Lower lobe of right lung (tissue), 2 donors: Measurements from ENCODE around the gene UBAP2. TPM values are rescaled to one million over a fixed set of nuclear protein-coding genes. Genes with fewer than 3 reads are reported as not detected.
"Not testable (repeated sequence)": the region's sequence is repeated elsewhere in the genome, so short reads cannot be mapped to it uniquely, and the experiment has no call there.

ENCODE experiments used
- ATAC-seq, 2 donors: fragments of 200-7000 bp; cut with Tn5 transposase; one replicate each; pipeline ENCODE4 v1.9.1; 2020 to 2022; ENCODE audit warnings: mild to moderate bottlenecking in 2 of 2, moderate library complexity in 2 of 2
- DNase-seq: peaks from one replicate; pipeline ENCODE4 v3.0.0-alpha.2; 2020
- H3K27ac ChIP-seq: fragments of 200-600 bp; one replicate; pipeline ENCODE4 v1.8.0; 2022
- H3K27me3 ChIP-seq: fragments of 200-600 bp; one replicate; pipeline ENCODE4 v1.8.0; 2022; ENCODE audit warnings: low read depth
- H3K36me3 ChIP-seq: fragments of 200-600 bp; one replicate; pipeline ENCODE4 v1.8.0; 2022; ENCODE audit warnings: mild to moderate bottlenecking
- H3K4me1 ChIP-seq: fragments of 200-600 bp; one replicate; pipeline ENCODE4 v1.8.0; 2022
- H3K4me3 ChIP-seq: fragments of 200-600 bp; one replicate; pipeline ENCODE4 v1.8.0; 2022; ENCODE audit warnings: mild to moderate bottlenecking
- H3K9me3 ChIP-seq: fragments of 200-600 bp; one replicate; pipeline ENCODE4 v1.8.0; 2022
- CTCF ChIP-seq: fragments of 200-600 bp; IDR thresholded peaks from one replicate; pipeline ENCODE4 v1.8.0; 2022; ENCODE audit warnings: antibody characterized with exemption, mild to moderate bottlenecking
- intact Hi-C: fragments of 100-400 bp; cut with DNase I; formaldehyde crosslinking; loops from one replicate; pipeline ENCODE4 v1.11.0; 2022
- total RNA-seq: library from RNA; stranded (reverse); fragmentation: NEBNext Ultra II Directional; extraction: Animal tissue kit (Norgen Biotek cat#: 25700); gene quantifications from one replicate; pipeline ENCODE4 v1.2.1, GENCODE V29; 2021
- donor health status: DM: no; HTN: yes; CAD: no; lungs with severe emphysema.

UBAP2 gene
- total RNA-seq, 1 donor from 2014 or later, result 33.3 TPM

GRCh38 chr9:33972698-33973097 is 76.0 kb downstream of the UBAP2 start:
- Histone ChIP-seq H3K9me3 (no peaks in the 10 kb centered on the region), H3K27me3 (no peaks in the 10 kb centered on the region), H3K4me1 (no peaks in the 10 kb centered on the region), H3K4me3 (no peak overlapping the region), H3K27ac (no peak overlapping the region), H3K36me3 (peaks cover 50% of the 10 kb centered on the region)
- intact Hi-C loops, result no loop called here
- no peak for DNase-seq
- ATAC-seq, result no peak
- TF ChIP-seq CTCF, result no peak

- Histone ChIP-seq H3K4me1 (no peaks in the 10 kb centered on the region), H3K4me3 (no peak overlapping the region), H3K9me3 (no peaks in the 10 kb centered on the region), H3K27me3 (no peaks in the 10 kb centered on the region), H3K27ac (no peak overlapping the region), H3K36me3 (peaks cover 38% of the 10 kb centered on the region)
- TF ChIP-seq CTCF, result no peak
- DNase-seq (no peak), ATAC-seq (no peak)
- intact Hi-C loops, result no loop called here
Observed at GRCh38 chr9:33964086-33964768, 84.5 kb downstream of the UBAP2 start.

GRCh38 chr9:33962468-33962867 is 86.2 kb downstream of the UBAP2 start:
- H3K27ac ChIP-seq, H3K4me3 ChIP-seq, H3K4me1 ChIP-seq, intact Hi-C loops, ATAC-seq, H3K27me3 ChIP-seq, H3K9me3 ChIP-seq, DNase-seq: not testable (repeated sequence)
- H3K36me3 ChIP-seq, result peaks cover 39% of the 10 kb centered on the region

- no peak overlapping the region for H3K4me3 ChIP-seq
- H3K27me3 ChIP-seq, result no peaks in the 10 kb centered on the region
- H3K36me3 ChIP-seq, result peaks cover 57% of the 10 kb centered on the region
- no peaks in the 10 kb centered on the region for H3K4me1 ChIP-seq
- no peaks in the 10 kb centered on the region for H3K9me3 ChIP-seq
- H3K27ac ChIP-seq, result no peak overlapping the region
- no peak for DNase-seq
- intact Hi-C loops, result no loop called here
- TF ChIP-seq CTCF, result no peak
- ATAC-seq, result no peak
Observed at GRCh38 chr9:33959725-33960124, 89.0 kb downstream of the UBAP2 start.

- intact Hi-C loops, result no loop called here
- H3K27ac ChIP-seq, result no peak overlapping the region
- H3K36me3 ChIP-seq, result peaks cover 74% of the 10 kb centered on the region
- H3K9me3 ChIP-seq, result no peaks in the 10 kb centered on the region
- H3K4me3 ChIP-seq, result no peak overlapping the region
- DNase-seq, result no peak
- H3K4me1 ChIP-seq, result no peaks in the 10 kb centered on the region
- no peak for TF ChIP-seq CTCF
- no peak for ATAC-seq
- H3K27me3 ChIP-seq, result no peaks in the 10 kb centered on the region
Observed at GRCh38 chr9:33956544-33956943, 92.1 kb downstream of the UBAP2 start.

- Histone ChIP-seq H3K9me3 (no peaks in the 10 kb centered on the region), H3K27ac (no peak overlapping the region), H3K36me3 (peaks cover 74% of the 10 kb centered on the region), H3K4me3 (no peak overlapping the region), H3K27me3 (no peaks in the 10 kb centered on the region), H3K4me1 (no peaks in the 10 kb centered on the region)
- ATAC-seq, result no peak
- intact Hi-C loops, result no loop called here
- no peak for TF ChIP-seq CTCF
- DNase-seq, result no peak
Observed at GRCh38 chr9:33952066-33952465, 96.6 kb downstream of the UBAP2 start.
